Dermis microvascular lymphatic vessel endothelial cell (primary cell): ENCODE results near the gene ABHD18. TPM values are rescaled to one million over a fixed set of nuclear protein-coding genes. Genes with fewer than 3 reads are reported as not detected.
"Not testable (repeated sequence)": the region's sequence is repeated elsewhere in the genome, so short reads cannot be mapped to it uniquely, and the experiment has no call there.

ENCODE experiments used
- DNase-seq, 2 donors: peaks; one replicate each; pipeline versions ENCODE4 v3.0.0 to v3.0.0-alpha.2; 2010; ENCODE audit warnings: low read depth in 2 of 2
- total RNA-seq: library from RNA; depleted of rRNA; stranded (reverse); fragments of >200 nt; gene quantifications from 2 replicates; pipeline ENCODE4 v1.2.1, GENCODE V29; 2014

ABHD18 gene
- total RNA-seq, 1 donor from 2014 or later, result 5.6 TPM

DNA sequence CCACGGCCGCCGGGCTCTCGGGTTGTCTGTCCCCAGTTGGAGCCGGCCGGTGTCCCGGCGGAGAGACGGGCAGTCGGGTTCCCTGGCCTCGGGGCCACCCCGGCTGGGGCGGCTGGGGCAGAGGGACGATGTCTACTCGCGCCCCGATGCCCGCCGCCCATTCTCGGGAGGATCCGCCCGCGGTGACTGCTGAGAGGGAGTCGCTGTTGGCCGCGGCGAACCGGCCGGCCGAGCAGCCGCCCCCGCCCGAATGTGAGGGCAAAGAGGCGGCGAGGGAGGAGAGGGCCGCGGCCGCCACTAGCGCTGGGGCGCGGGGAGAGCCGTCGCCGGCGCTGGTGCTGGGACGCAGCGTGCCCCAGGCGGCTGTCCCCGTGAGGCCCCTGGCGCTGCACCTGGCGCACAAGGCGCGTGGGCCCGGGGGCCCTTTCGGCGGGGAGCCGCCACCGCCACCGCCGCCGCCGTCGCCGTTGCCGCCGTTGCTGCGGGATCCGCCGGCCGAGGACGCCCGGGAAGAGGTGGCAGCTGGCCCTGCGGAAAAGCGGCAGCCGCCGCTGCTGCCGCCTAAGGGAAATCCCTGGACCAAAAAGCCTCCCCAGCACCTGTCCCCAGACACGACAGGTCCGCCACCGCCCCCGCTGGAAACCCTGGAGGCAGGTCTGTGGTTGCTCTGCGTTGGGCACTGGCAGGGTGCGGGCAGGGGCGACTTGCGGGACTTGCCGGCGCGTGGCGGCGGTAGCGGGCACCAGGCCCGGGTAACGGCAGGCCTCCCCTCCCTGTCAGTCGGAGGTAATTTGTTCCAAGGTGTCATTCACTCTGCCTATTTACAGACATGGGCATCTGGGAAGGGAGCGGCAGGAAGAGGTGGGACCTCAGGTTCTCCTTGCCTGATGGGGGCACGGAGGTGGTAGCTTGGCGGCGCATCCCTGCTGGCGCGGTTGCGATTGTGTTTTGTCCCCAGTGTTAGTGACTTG, 96.6 kb downstream of the ABHD18 start:
- DNase-seq, result peak; percentile 7 to 58

GRCh38 chr4:128066453-128066820, 101.2 kb downstream of the ABHD18 start:
- not testable (repeated sequence) for DNase-seq

- DNase-seq, result peak in 1 of 2 donors; percentile 63
These were observed 103.7 kb downstream of the ABHD18 start for GRCh38 chr4:128068918-128069317.

DNA sequence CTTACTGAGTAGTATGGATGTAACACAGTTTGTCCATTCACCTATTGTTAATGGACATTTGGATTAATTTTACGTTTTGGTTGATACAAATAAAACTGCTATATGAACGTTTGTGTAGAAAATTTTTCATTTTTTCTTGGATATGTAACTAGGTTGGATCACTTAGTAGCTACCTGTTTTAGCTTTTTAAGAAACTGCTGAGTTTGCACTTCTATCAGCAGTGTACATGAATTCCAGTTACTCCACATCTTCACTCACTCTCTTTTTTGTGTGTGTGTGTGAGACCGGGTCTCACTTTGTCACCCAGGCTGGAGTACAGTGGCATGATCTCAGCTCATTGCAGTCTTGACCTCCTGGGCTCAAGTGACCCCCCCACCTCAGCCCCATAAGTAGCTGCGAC, 111.3 kb downstream of the ABHD18 start:
- DNase-seq, result no peak

Other genes with a start within 250 kb of the ABHD18 start
- gene SLC25A31, start 235.0 kb upstream of the ABHD18 start, total RNA-seq, result not detected in 2 replicates
- gene HSPA4L, start 183.1 kb upstream of the ABHD18 start, total RNA-seq, result 1.8 and 2.4 TPM in 2 replicates
- gene PLK4, start 84.5 kb upstream of the ABHD18 start, total RNA-seq, result 7.6 and 13.7 TPM in 2 replicates
- 12.3 and 14.4 TPM in 2 replicates for gene MFSD8, start 233 bp upstream of the ABHD18 start, total RNA-seq
- 9.0 and 11.4 TPM in 2 replicates for gene LARP1B, start 95.9 kb downstream of the ABHD18 start, total RNA-seq